ENCODE results near the gene SVIL.
"Not testable (repeated sequence)": the region's sequence is repeated elsewhere in the genome, so short reads cannot be mapped to it uniquely, and the experiment has no call there.

The SVIL gene

GRCh38 chr10:29575098-29575455 is 59.7 kb downstream of the SVIL start:
- H3K27ac ChIP-seq, result no peak overlapping the region
- no peak for TF ChIP-seq ZFX (IDR thresholded peaks at IDR 0.05)
- TF ChIP-seq CTCF (conservative IDR thresholded peaks at IDR 0.05), result no peak

GRCh38 chr10:29574212-29575097 is 60.3 kb downstream of the SVIL start:
- not testable (repeated sequence) for H3K27ac ChIP-seq

DNA sequence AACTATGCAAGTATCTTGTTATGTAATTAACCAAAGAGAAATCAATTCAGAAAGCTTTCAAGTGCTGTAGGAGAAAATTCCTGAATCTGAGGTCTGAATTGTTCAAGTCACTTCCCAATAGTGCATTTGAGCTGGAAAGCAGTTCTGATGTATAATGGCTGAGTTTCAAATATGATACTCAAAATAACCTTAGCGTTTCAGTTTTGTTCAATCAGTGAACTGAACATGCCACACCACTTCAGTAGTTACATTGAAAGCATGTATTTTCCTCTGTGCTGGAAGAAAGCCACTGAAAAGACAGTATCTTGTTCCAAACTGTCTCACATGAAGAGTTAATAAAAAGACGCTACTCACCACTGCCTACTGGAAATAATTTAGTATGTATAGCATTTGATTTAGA is 64.5 kb downstream of the SVIL start:
- not testable (repeated sequence) for H3K27ac ChIP-seq

- H3K27ac ChIP-seq, result no peak overlapping the region
- TF ChIP-seq ZFX (IDR thresholded peaks at IDR 0.05), result no peak
- TF ChIP-seq CTCF (conservative IDR thresholded peaks at IDR 0.05), result no peak
Measured at GRCh38 chr10:29569795-29570194, 65.0 kb downstream of the SVIL start.

DNA sequence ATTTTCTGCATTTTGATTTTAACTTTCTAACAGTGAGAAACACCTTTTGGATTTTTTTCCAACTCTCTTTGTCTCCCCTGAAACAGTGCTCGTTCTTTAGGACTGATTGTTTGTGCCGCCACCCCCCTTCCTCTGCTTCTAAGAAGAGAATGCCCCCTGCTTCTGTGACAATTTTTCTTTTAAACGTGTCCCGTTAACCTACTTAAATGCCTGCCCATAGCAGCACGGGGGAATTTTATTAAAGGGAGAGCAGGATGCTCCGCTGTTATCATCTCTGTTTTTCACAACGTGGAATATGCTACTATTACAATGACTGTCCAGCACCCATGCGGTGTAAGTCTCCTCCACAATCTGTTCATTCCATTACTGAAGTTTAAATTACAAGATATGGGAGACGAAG is 67.8 kb downstream of the SVIL start:
- H3K27ac ChIP-seq, result no peak overlapping the region
- TF ChIP-seq ZFX (IDR thresholded peaks at IDR 0.05) (no peak), CTCF (conservative IDR thresholded peaks at IDR 0.05) (no peak)

DNA sequence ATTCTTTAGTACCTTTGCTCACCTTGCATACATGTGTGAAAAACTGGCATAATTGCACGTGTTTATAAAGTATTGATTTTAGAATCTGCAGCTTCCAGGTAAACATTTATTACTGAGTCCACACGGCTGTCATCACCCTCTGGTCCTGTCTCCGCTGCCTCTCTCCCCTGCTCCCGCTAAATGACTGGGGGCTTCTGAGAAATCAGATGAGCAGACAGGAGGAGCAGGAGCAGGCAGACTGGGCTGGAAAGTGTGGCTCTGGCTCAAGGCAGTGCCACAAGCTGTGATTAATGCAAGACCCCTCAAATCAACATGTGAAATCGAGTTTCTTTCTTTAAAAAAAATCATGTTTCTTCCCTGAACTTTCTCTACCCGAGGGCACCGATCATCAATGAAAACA is 68.6 kb downstream of the SVIL start:
- H3K27ac ChIP-seq, result not testable (repeated sequence)

DNA sequence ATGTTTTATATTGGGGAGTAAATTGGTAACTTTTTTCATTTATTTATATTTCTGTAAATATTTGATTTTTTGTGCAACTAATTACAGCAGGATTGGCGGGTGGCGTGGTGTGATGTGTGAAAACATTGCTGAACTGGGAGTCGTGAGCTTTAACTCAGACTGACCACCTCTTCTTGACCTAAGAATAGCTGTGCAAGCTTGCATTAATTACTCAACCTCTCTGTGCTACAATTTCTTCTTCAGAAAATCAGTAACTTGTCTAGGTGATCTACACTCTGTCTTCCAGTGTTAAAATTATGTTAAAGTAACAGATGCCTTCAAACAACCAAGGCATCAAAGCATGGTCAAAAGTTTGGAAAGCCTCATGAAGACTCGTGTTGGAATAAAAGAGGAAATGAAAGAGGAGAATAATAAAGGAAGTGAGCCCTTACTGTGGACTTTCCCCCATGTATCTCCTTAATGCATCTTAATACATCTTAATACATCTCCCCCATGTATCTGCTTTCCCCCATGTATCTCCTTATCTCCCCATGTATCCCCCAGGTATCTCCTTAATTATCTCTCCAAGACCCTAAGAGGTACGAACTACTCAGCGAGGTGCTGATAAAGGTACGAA is 71.2 kb downstream of the SVIL start:
- H3K27ac ChIP-seq, result no peak overlapping the region
- TF ChIP-seq CTCF (conservative IDR thresholded peaks at IDR 0.05) (no peak), ZFX (IDR thresholded peaks at IDR 0.05) (no peak)

GRCh38 chr10:29563006-29563405 is 71.8 kb downstream of the SVIL start:
- H3K27ac ChIP-seq, result not testable (repeated sequence)

DNA sequence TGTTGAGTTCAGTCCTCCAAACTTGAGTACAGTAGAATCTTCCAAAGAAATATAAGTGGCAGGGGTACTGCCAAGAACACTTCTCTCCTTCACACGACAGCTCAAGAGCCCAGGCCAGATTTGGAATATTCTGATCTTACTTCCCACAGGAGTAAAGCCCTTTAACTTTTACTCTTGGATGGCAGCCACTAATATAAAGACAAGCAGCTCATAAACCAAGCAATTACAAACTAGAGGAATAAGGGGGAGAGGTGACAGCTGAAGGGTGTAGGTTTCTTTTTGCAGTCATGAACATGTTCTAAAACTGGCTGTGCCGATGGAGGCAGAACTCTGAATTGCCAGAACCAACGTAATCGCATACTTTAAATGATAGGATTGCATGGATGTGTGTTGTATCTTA is 74.8 kb downstream of the SVIL start:
- no peak overlapping the region for H3K27ac ChIP-seq
- TF ChIP-seq ZFX (IDR thresholded peaks at IDR 0.05), result no peak
- no peak for TF ChIP-seq CTCF (conservative IDR thresholded peaks at IDR 0.05)

Measured in C4-2B (cell line).